ENCODE data around the gene RAB10. TPM values are rescaled to one million over a fixed set of nuclear protein-coding genes. Genes with fewer than 3 reads are reported as not detected.
A peak's percentile ranks its signal among the peaks of the same experiment; 100 is the strongest.

RAB10 gene
- total and polyA plus RNA-seq, 2 experiments from 2014 or later: 102 to 143 TPM

GRCh38 chr2:26074676-26075075 lies 40.8 kb downstream of the RAB10 start (continued):
- no peak for TF ChIP-seq ZNF114 (CRISPR knock-in tag; IDR thresholded peaks at IDR 0.05)
- TF ChIP-seq EZH2phosphoT487 (IDR thresholded peaks at IDR 0.05; ENCODE audit: unreplicated experiment): no peak
- TF ChIP-seq ETS1 (IDR thresholded peaks at IDR 0.05): no peak
- TF ChIP-seq EZH2 (IDR thresholded peaks at IDR 0.05; ENCODE audit: low read depth, unreplicated experiment): no peak
- no peak for TF ChIP-seq STAT1 (IDR thresholded peaks at IDR 0.05; ENCODE audit: unreplicated experiment)

GRCh38 chr2:26075173-26075572 lies 41.3 kb downstream of the RAB10 start:
- H3K36me3 Mint-ChIP-seq (ENCODE audit: low read depth): peaks cover 26% of the 10 kb centered on the region
- Histone ChIP-seq H3K9me2 (ENCODE audit: insufficient read depth) (no peaks in the 10 kb centered on the region), H3F3A (replicated peaks; ENCODE audit: low read depth) (no peaks in the 10 kb centered on the region), H3K27ac (ENCODE audit: low read depth) (no peak overlapping the region), H3K36me3 (ENCODE audit: insufficient read depth) (peaks cover 4% of the 10 kb centered on the region; the same call in 1 of the 2 replicates), H3K27me3 (ENCODE audit: insufficient read depth) (no peaks in the 10 kb centered on the region), H3K4me3 (no peak overlapping the region), H2AFZ (no peak overlapping the region), H4K20me1 (replicated peaks; ENCODE audit: insufficient read depth) (peaks cover 8% of the 10 kb centered on the region), H3K79me2 (replicated peaks; ENCODE audit: insufficient read depth) (peaks cover 100% of the 10 kb centered on the region), H3K4me2 (no peak overlapping the region), H3K4me1 (ENCODE audit: insufficient read depth) (peaks cover 27% of the 10 kb centered on the region)
- peak; percentile 29; the same call in 2 of the 3 replicates for ATAC-seq
- H3K4me1 Mint-ChIP-seq: peaks cover 33% of the 10 kb centered on the region
- H3K27me3 Mint-ChIP-seq (ENCODE audit: insufficient read depth, low read depth, poor library complexity): peaks cover 3% of the 10 kb centered on the region
- peaks cover 18% of the 10 kb centered on the region for H3K9me3 Mint-ChIP-seq
- H3K4me3 Mint-ChIP-seq: no peak overlapping the region
- peak overlapping the region; percentile 46 for H3K27ac Mint-ChIP-seq
- DNase-seq (ENCODE audit: low spot score): no peak
- TF ChIP-seq ETS1 (IDR thresholded peaks at IDR 0.05) (no peak), POLR2AphosphoS5 (IDR thresholded peaks at IDR 0.05; ENCODE audit: low read depth) (no peak), ZNF114 (CRISPR knock-in tag; IDR thresholded peaks at IDR 0.05) (no peak), CTCF (conservative IDR thresholded peaks at IDR 0.05; ENCODE audit: low read depth in 2 of 2) (no peak), STAT1 (IDR thresholded peaks at IDR 0.05; ENCODE audit: unreplicated experiment) (no peak), EZH2 (IDR thresholded peaks at IDR 0.05; ENCODE audit: low read depth, unreplicated experiment) (no peak), ZNF462 (CRISPR knock-in tag; IDR thresholded peaks at IDR 0.05) (no peak), NANOG (IDR thresholded peaks at IDR 0.05; ENCODE audit: borderline replicate concordance) (no peak), JUNB (IDR thresholded peaks at IDR 0.05; ENCODE audit: unreplicated experiment) (no peak), ZNF331 (CRISPR knock-in tag; IDR thresholded peaks at IDR 0.05; ENCODE audit: low read depth) (no peak)

All from GM23338 (cell line).